Panc1 (cell line): Measurements from ENCODE around the gene SLC39A10. TPM values are rescaled to one million over a fixed set of nuclear protein-coding genes. Genes with fewer than 3 reads are reported as not detected.

Experiments
- ATAC-seq: fragments of 200-7000 bp; cut with Tn5 transposase; 2 replicates; pipeline ENCODE4 v1.9.1; 2020; ENCODE audit warnings: mild to moderate bottlenecking, moderate library complexity
- BruUV-seq: library from RNA; stranded (reverse); fragments of 400-500 nt; replicated peaks from 2 replicates; lab custom pipeline; 2021; lab: Mats Ljungman, UMichigan
- CTCF ChIA-PET: fragments of 300-600 bp; sonication (Branson Sonifier 250); formaldehyde crosslinking; loops from one replicate; lab custom pipeline; 2022; ENCODE audit warnings: antibody characterized with exemption; lab: Charles Lee
- POLR2A ChIA-PET: fragments of 300-600 bp; sonication (Branson Sonifier 250); formaldehyde crosslinking; loops from one replicate; lab custom pipeline; 2022; ENCODE audit warnings: antibody characterized with exemption; lab: Charles Lee
- DNase-seq: peaks from one replicate; pipeline ENCODE4 v3.0.0-alpha.2; 2010; ENCODE audit warnings: low read depth, low spot score
- H3K27ac ChIP-seq: 2 replicates; pipeline ENCODE4 v1.5.1; 2011; ENCODE audit warnings: mild to moderate bottlenecking, low read length, inconsistent platforms
- H3K27me3 ChIP-seq: fragments of 200-500 bp; sonication (Bioruptor generic); 2 replicates; pipeline ENCODE4 v1.6.0; 2014; ENCODE audit warnings: low read length, inconsistent platforms; ENCODE audit not compliant: control insufficient read depth, insufficient read depth
- H3K36me3 ChIP-seq: fragments of 200-500 bp; sonication (Bioruptor generic); 2 replicates; pipeline ENCODE4 v1.5.1; 2014; ENCODE audit warnings: inconsistent platforms, mild to moderate bottlenecking, low read length, moderate library complexity; ENCODE audit not compliant: control insufficient read depth, insufficient read depth
- H3K4me1 ChIP-seq: 2 replicates; pipeline ENCODE4 v1.5.1; 2011; ENCODE audit warnings: inconsistent platforms, mild to moderate bottlenecking, low read length, moderate library complexity; ENCODE audit not compliant: control insufficient read depth, insufficient read depth
- H3K4me3 ChIP-seq, 2 experiments: 2 replicates each; pipeline ENCODE4 v1.5.1; 2011 to 2012; ENCODE audit warnings: low read depth in 2 of 2, low read length in 2 of 2, mild to moderate bottlenecking in 2 of 2, inconsistent platforms in 1 of 2, moderate library complexity in 1 of 2
- H3K9me3 ChIP-seq: fragments of 200-500 bp; sonication (Bioruptor generic); 2 replicates; pipeline ENCODE4 v1.5.1; 2014; ENCODE audit warnings: low read depth, mild to moderate bottlenecking, inconsistent platforms, low read length, moderate library complexity; ENCODE audit not compliant: control insufficient read depth, insufficient read depth
- CTCF ChIP-seq: fragments of 450-650 bp; IDR thresholded peaks from 2 replicates; pipeline ENCODE4 v1.5.1; 2017; ENCODE audit warnings: mild to moderate bottlenecking
- POLR2AphosphoS5 ChIP-seq: IDR thresholded peaks from 2 replicates; pipeline ENCODE4 v1.6.1; 2012; ENCODE audit warnings: mild to moderate bottlenecking, low read depth, low read length, moderate library complexity
- REST ChIP-seq, 2 experiments: IDR thresholded peaks; 2 replicates each; pipeline ENCODE4 v1.6.1; 2011 to 2012; ENCODE audit warnings: low read depth in 2 of 2, control low read depth in 1 of 2, low read length in 1 of 2, mild to moderate bottlenecking in 1 of 2, moderate library complexity in 1 of 2; ENCODE audit not compliant: insufficient read depth in 1 of 2
- SIN3A ChIP-seq: IDR thresholded peaks from 2 replicates; pipeline ENCODE4 v1.6.1; 2012; ENCODE audit warnings: low read depth, mild to moderate bottlenecking, low read length, moderate library complexity, borderline replicate concordance; ENCODE audit not compliant: insufficient read depth
- TCF7L2 ChIP-seq: IDR thresholded peaks from 2 replicates; pipeline ENCODE4 v1.6.1; 2011; ENCODE audit warnings: mild to moderate bottlenecking, low read depth, low read length, inconsistent platforms
- in situ Hi-C: cut with HindIII; loops from 2 replicates; pipeline ENCODE4 v1.10.0; 2016; ENCODE audit warnings: low sequenced_read_pairs, low pct_unique_long_range_greater_than_20kb
- intact Hi-C: fragments of 100-400 bp; cut with micrococcal nuclease; formaldehyde crosslinking; loops from one replicate; pipeline ENCODE4 v1.10.0; 2022; ENCODE audit not compliant: unreplicated experiment
- total RNA-seq: library from RNA; stranded (reverse); gene quantifications from one replicate; pipeline ENCODE4 v1.2.1, GENCODE V29; 2021; ENCODE audit not compliant: unreplicated experiment

SLC39A10 gene
- total RNA-seq, 1 experiment from 2014 or later = 45.9 TPM

- DNase-seq (no peak), ATAC-seq (no peak)
- ChIA-PET CTCF (no interaction called here), POLR2A (no interaction called here)
- Histone ChIP-seq H3K36me3 (no peaks in the 10 kb centered on the region), H3K4me3 (no peak overlapping the region), H3K27ac (no peak overlapping the region), H3K4me1 (no peaks in the 10 kb centered on the region), H3K27me3 (no peaks in the 10 kb centered on the region), H3K9me3 (no peaks in the 10 kb centered on the region)
- no TSS peak for BruUV-seq
- in situ Hi-C loops = no loop called here
- TF ChIP-seq REST (IDR thresholded peaks at IDR 0.05; ENCODE audit: insufficient read depth in 1 of 2, low read depth in 2 of 2, low read length in 1 of 2) = no peak
- TF ChIP-seq CTCF = no peak
- no peak for TF ChIP-seq POLR2AphosphoS5
- intact Hi-C loops = no loop called here
Observed at GRCh38 chr2:195633974-195634373, 23.1 kb upstream of the SLC39A10 start.

GRCh38 chr2:195636890-195637289 lies 20.1 kb upstream of the SLC39A10 start:
- in situ Hi-C loops (no loop called here), intact Hi-C loops (no loop called here)
- H3K4me1 ChIP-seq = no peaks in the 10 kb centered on the region
- ChIA-PET CTCF (no interaction called here), POLR2A (no interaction called here)
- H3K9me3 ChIP-seq = no peaks in the 10 kb centered on the region
- no peak overlapping the region for H3K27ac ChIP-seq
- ATAC-seq (no peak), DNase-seq (no peak)
- TF ChIP-seq REST (IDR thresholded peaks at IDR 0.05; ENCODE audit: insufficient read depth in 1 of 2, low read depth in 2 of 2, low read length in 1 of 2) = no peak
- no peak for TF ChIP-seq TCF7L2
- no peak for TF ChIP-seq SIN3A
- no peak for TF ChIP-seq CTCF
- H3K4me3 ChIP-seq = no peak overlapping the region
- no peaks in the 10 kb centered on the region for H3K27me3 ChIP-seq
- no TSS peak for BruUV-seq
- no peaks in the 10 kb centered on the region for H3K36me3 ChIP-seq
